Erythroblast (primary cell): ENCODE results near the gene GALE.

ENCODE experiments used
- GATA1 ChIP-seq: IDR thresholded peaks from 2 replicates; pipeline ENCODE4 v1.6.1; 2011; ENCODE audit warnings: low read depth, mild to moderate bottlenecking, control low read depth, low read length, moderate library complexity
- POLR2A ChIP-seq: IDR thresholded peaks from 2 replicates; pipeline ENCODE4 v1.6.1; 2011; ENCODE audit warnings: mild to moderate bottlenecking, low read length

- TF ChIP-seq POLR2A (no peak), GATA1 (no peak)
Measured at GRCh38 chr1:23772854-23773242, 27.7 kb downstream of the GALE start.
